KOPT-K1 (cell line): ENCODE data around the gene DEAF1.
"Not testable (repeated sequence)": the region's sequence is repeated elsewhere in the genome, so short reads cannot be mapped to it uniquely, and the experiment has no call there.

ENCODE experiments used
- H3K27ac ChIP-seq: fragments of 200-600 bp; sonication (generic); 2 replicates; pipeline ENCODE4 v1.5.1; 2016; ENCODE audit warnings: antibody characterized with exemption, mild to moderate bottlenecking, low read depth, low read length; ENCODE audit not compliant: poor library complexity, severe bottlenecking
- H3K36me3 ChIP-seq: fragments of 200-600 bp; sonication (generic); 2 replicates; pipeline ENCODE4 v1.5.1; 2017; ENCODE audit warnings: antibody characterized with exemption, mild to moderate bottlenecking, low read length, moderate library complexity; ENCODE audit not compliant: insufficient read depth
- H3K9me3 ChIP-seq: fragments of 200-600 bp; sonication (generic); 2 replicates; pipeline ENCODE4 v1.5.1; 2017; ENCODE audit warnings: antibody characterized with exemption, low read length, mild to moderate bottlenecking; ENCODE audit not compliant: insufficient read depth, poor library complexity, severe bottlenecking

Gene DEAF1

DNA sequence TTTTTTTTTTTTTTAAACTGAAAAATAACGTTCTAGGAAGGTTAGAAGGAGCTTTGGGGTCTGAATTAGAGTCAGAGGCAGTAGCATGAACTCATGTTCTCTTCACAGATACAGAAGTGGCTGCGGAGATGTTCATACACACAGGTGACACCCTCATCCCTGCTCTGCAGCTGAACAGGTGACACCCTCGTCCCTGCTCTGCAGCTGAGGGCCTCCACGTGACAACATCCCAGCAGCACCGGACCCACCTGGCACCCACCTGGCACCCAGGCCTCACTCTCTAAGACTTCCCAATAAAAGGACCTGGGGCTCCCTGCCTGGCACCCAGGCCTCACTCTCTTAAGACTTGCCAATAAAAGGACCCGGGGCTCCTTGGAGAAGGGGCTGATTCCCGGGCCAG lies 38.2 kb downstream of the DEAF1 start:
- Histone ChIP-seq H3K36me3 (peaks cover 91% of the 10 kb centered on the region), H3K9me3 (no peaks in the 10 kb centered on the region), H3K27ac (no peak overlapping the region)

DNA sequence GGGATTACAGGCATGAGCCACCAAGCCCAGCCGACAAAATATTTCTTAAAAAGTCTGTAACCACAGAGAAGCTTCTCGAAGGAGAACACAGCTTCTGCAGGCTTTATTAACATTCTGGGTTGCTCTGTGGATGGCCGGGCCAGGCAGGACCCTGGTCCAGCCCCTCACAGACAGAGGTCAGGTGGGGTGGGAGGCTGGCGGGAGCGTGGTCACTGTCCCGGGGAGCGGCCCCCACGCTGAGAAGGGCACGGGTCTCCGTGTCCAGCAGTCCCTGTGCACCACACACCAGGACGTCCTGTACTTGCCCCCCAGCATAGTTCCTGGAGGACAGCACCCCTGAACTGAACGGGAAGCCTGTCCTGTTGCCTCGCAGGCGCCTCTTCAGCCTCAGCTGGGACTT lies 38.6 kb downstream of the DEAF1 start:
- Histone ChIP-seq H3K27ac (no peak overlapping the region), H3K9me3 (no peaks in the 10 kb centered on the region), H3K36me3 (peaks cover 91% of the 10 kb centered on the region)

DNA sequence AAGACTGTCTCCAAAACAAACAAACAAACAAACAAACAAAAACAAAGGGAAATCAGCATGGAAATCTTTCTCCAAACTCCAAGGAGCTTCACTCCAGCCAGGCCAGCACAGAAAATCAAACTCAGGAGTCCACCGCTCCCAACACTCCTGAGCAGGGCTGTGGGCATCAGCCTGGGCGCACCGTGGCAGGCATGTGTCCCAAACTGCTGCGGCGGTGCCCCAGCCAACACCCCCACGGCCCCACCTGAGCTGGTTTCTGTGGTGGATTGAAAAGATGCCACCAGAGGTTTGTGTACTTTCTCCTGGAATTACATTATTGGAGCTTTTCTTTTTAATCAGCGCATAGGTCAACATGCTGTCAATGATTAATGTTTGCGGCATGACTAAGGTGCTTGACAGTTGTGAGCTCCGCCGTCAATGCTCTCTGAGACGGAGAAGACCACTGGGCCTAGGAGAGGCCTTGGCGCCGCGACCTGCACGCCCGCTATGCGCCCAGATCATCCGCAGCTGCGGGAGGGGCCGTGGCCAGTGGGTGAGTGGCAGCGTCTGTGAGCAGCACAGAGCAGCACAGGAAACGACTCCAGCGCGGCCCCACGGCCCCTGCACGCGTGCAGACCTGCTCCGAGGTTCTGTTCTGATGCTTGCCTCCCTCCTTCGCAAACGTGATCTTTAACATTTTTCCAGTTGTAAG lies 39.8 kb downstream of the DEAF1 start:
- Histone ChIP-seq H3K36me3 (peaks cover 90% of the 10 kb centered on the region), H3K9me3 (no peaks in the 10 kb centered on the region), H3K27ac (no peak overlapping the region)

DNA sequence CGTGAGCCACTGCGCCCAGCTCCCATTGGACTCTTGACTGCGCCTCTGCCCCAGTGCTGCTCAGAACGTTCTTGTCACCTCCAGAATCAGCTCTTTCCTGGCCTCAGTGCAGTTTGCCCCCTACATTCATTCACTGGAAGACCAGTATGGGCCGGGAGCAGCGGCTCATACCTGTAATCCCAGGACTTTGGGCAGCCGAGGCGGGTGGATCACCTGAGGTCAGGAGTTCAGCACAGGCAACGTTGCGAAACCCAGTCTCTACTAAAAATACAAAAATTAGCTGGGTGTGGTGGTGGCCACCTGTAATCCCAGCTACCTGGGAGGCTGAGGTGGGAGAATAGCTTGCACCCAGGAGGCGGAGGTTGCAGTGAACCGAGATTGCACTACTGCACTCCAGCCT lies 40.6 kb downstream of the DEAF1 start:
- peaks cover 90% of the 10 kb centered on the region for H3K36me3 ChIP-seq
- not testable (repeated sequence) for H3K27ac ChIP-seq, H3K9me3 ChIP-seq

DNA sequence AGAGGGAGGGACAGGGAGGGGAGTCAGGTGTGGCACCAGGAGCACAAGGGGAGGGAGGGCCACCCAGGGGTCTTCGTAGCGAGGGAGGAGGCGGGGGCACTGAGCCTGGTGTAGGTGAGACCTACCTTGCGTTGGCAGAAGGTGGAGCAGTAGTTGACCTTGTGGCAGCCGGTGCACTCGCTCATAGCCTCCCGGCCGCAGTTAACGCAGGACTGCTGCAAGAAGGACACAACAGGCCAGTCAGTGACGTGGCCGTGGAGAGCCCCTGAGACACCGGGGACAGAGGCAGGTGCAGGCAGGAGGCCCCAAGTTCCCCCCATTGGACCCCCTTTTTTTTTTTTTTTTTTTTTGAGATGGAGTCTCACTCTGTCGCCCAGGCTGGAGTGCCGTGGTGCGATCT lies 41.2 kb downstream of the DEAF1 start:
- Histone ChIP-seq H3K27ac (no peak overlapping the region), H3K9me3 (no peaks in the 10 kb centered on the region), H3K36me3 (peaks cover 90% of the 10 kb centered on the region)

DNA sequence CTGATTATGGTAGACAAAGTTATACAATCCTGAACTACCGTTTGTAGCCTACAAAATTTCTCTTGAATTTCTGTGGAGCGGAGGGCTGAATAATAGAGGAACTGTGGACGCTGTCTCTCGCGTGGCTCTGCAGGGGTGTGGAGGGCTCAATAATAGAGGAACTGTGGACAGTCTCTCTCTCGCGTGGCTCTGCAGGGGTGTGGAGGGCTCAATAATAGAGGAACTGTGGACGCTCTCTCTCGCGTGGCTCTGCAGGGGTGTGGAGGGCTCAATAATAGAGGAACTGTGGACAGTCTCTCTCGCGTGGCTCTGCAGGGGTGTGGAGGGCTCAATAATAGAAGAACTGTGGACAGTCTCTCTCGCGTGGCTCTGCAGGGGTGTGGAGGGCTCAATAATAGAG lies 41.9 kb downstream of the DEAF1 start:
- not testable (repeated sequence) for H3K27ac ChIP-seq, H3K9me3 ChIP-seq
- peaks cover 89% of the 10 kb centered on the region for H3K36me3 ChIP-seq

DNA sequence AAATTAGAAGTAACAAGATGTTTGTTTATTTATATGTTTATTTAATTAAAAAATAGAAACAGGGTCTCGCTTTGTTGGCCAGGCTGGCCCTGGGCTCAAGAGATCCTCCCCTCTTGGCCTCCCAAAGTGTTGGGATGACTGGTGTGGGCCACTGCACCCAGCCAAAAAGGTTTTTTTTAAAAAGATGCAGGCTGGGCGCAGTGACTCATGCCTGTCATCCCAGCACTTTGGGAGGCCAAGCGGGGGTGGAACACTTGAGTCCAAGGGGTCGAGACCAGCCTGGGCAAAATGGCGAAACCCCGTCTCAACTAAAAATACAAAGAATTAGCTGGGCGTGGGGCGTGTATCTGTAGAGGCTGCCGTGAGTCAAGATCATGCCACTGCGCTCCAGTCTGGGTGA lies 44.5 kb downstream of the DEAF1 start:
- Histone ChIP-seq H3K36me3 (peaks cover 83% of the 10 kb centered on the region), H3K9me3 (no peaks in the 10 kb centered on the region), H3K27ac (no peak overlapping the region)

DNA sequence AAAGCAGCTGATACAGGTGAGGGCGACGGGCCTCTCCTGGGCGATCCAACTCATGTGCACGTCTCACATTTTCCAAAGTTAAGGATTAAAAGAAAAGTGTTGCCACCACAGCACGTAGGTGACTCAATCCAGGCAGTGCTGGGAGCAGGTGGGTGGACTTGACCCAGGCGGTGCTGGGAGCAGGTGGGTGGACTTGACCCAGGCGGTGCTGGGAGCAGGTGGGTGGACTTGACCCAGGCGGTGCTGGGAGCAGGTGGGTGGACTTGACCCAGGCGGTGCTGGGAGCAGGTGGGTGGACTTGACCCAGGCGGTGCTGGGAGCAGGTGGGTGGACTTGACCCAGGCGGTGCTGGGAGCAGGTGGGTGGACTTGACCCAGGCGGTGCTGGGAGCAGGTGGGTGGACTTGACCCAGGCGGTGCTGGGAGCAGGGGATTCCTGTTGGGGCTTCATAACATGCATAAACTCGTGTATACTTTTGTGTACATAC lies 47.3 kb downstream of the DEAF1 start:
- not testable (repeated sequence) for H3K27ac ChIP-seq, H3K9me3 ChIP-seq
- H3K36me3 ChIP-seq, result peaks cover 73% of the 10 kb centered on the region

DNA sequence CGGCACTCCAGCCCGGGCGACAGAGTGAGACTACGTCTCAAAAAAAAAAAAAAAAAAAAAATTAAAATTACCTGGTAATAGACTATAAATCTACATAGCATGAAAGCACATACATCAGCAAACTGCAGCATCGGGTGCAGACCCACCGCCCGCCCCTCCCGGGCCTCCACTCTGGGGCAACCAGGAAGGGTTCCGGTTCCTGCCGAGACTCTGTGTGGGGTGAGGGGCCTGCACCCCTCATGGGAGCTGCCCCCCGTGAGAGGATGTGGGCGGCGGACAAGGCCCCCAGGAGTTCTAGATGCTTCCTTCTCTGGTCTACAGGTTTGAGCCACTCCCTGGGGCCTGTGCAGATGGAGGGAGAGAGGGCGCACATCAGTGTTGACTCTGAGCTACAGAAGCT lies 48.8 kb downstream of the DEAF1 start:
- Histone ChIP-seq H3K27ac (no peak overlapping the region), H3K9me3 (no peaks in the 10 kb centered on the region)

DNA sequence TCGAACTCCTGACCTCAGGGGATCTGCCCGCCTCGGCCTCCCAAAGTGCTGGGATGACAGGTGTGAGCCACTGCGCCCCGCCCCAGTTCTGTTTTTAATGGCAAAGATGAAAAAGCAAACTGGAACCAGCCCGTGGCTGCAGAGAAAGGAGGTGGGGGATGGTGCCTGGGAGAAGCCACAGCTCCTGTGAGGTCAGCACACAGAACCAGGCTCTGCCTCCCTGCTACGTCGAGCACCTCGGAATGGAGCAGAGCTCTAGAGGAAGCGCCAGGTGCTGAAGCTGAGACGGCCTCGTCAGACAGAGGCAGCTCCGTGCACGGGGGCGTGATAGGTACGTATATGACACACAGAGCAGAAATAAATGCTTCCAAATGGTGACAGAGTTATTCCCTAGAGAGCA lies 49.5 kb downstream of the DEAF1 start:
- no peaks in the 10 kb centered on the region for H3K9me3 ChIP-seq
- H3K36me3 ChIP-seq, result peaks cover 65% of the 10 kb centered on the region
- H3K27ac ChIP-seq, result no peak overlapping the region

More for the DNA sequence above, 48.8 kb downstream of the DEAF1 start:
- peaks cover 71% of the 10 kb centered on the region for H3K36me3 ChIP-seq

DNA sequence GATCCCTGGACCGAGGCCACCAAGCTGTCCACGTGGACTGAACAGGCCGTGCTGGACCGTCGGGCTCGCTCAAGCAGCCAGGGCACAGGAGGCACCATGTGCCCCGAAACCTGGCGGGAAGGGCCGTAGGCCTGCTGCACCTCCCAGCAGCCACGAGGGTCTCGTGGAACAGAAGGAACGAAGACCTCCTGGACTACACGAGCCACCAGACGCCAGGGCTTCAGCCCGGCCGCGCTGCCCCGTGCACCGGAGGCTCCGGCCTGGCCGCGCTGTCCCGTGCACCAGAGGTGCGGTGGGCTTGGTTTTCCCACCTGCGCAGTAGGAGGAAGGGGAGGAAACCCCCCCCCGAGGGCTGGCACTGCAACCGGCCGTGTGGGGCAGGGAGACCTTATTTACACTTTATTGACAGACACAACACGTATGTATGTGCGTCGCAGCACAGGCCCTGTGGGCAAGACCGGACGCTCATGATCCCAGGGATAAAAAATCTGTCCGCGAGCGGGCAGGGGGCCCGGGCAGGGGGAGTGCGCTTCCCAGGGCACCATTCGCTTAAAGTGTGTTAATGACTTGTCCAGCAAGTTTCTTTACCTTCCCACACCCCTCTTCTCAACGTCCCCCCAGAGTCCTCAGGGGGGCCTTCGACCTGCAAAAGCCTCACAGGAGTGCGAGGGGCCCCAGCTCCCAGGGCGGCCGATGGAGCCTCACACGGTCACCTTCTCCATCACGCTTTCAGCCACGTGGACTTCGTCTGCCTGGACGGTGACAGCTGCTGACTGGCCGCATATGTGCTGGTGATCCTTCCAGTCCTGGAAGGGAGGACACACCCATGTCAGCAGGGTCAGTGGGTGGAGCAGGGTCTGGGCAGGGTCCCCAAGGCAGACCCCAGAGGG lies 50.9 kb downstream of the DEAF1 start:
- Histone ChIP-seq H3K9me3 (no peaks in the 10 kb centered on the region), H3K36me3 (peaks cover 51% of the 10 kb centered on the region), H3K27ac (no peak overlapping the region)

DNA sequence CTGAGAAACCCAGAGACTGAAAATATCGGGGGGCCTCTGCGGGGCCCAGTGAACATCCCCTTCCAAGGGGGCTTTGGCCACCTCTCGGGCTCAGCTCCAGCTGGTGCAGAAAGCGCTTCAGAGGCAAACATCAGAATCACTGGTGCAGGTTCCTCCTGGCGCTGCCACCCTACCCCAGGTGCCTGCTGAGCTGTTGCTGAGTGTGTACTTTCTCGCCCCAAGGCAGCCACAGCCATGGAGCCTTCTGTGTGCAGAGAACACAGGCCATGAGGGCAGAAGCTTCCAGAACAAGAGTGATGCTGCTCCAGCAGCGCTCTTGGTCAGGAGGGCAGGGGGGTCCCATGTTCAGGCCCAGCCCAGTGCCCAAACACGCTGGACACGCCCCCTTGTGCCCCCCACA lies 51.7 kb downstream of the DEAF1 start:
- peaks cover 48% of the 10 kb centered on the region; the same call in 1 of the 2 replicates for H3K36me3 ChIP-seq
- no peak overlapping the region for H3K27ac ChIP-seq
- no peaks in the 10 kb centered on the region for H3K9me3 ChIP-seq

DNA sequence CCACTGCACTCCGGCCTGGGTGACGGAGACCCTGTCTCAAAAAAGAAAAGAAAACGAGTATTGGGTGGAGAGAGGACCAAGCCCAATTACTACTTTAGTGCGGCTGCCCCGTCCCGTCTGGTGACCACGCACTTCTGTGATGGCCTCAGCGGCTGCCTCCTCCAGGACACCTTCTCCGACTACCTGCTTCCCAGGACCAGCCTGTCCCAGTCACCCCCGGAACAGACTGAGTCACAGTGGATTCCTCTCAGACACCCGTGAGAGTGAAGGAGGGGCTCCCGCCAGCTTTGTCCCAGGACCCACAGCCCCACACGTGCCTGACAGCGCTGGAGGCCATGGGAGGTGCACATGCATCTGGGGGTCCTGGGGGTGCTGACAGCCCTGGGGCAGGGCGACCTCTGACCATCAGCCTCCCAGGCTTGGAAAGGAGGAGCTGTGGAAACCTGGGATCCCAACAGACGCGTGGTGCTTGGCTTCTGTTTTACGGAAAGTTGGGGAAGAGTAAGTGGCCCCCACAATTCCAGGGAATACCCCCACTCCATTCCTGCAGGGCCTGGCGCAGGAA lies 53.1 kb downstream of the DEAF1 start:
- Histone ChIP-seq H3K27ac (no peak overlapping the region), H3K36me3 (peaks cover 49% of the 10 kb centered on the region; the same call in 1 of the 2 replicates), H3K9me3 (no peaks in the 10 kb centered on the region)

DNA sequence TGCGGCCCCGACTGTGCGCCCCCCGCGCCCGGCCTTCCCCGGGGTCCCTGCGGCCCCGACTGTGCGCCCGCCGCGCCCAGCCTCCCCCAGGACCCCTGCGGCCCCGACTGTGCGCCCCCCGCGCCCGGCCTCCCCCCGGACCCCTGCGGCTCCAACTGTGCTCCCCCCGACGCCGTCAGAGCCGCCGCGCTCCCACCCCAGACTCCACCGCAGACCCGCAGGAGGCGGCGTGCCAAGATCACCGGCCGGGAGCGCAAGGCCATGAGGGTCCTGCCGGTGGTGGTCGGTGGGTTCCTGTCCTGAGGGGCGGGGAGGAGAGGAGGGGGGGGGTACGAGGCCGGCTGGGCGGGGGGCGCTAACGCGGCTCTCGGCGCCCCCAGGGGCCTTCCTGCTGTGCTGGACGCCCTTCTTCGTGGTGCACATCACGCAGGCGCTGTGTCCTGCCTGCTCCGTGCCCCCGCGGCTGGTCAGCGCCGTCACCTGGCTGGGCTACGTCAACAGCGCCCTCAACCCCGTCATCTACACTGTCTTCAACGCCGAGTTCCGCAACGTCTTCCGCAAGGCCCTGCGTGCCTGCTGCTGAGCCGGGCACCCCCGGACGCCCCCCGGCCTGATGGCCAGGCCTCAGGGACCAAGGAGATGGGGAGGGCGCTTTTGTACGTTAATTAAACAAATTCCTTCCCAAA lies 54.9 kb downstream of the DEAF1 start:
- Histone ChIP-seq H3K9me3 (no peaks in the 10 kb centered on the region), H3K36me3 (peaks cover 36% of the 10 kb centered on the region; the same call in 1 of the 2 replicates), H3K27ac (no peak overlapping the region)
